HG03558 (cell line): ENCODE measurements around the gene PPP2R5C.
"Not testable (repeated sequence)": the region's sequence is repeated elsewhere in the genome, so short reads cannot be mapped to it uniquely, and the experiment has no call there.

Experiments used
- ATAC-seq: cut with Tn5 transposase; IDR thresholded peaks from one replicate; pipeline ENCODE4 v1.9.1; 2021; ENCODE audit warnings: moderate number of reproducible peaks; ENCODE audit not compliant: unreplicated experiment; ENCODE audit errors: extremely low read depth

PPP2R5C gene

DNA sequence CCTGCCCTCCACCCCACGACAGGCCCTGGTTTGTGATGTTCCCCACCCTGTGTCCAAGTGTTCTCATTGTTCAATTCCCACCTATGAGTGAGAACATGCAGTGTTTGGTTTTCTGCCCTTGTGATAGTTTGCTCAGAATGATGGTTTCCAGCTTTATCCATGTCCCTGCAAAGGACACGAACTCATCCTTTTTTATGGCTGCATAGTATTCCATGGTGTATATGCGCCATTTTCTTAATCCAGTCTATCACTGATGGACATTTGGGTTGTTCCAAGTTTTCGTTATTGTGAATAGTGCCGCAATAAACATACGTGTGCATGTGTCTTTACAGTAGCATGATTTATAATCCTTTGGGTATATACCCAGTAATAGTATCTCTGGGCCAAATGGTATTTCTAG, 17.1 kb upstream of the PPP2R5C start:
- ATAC-seq: not testable (repeated sequence)

DNA sequence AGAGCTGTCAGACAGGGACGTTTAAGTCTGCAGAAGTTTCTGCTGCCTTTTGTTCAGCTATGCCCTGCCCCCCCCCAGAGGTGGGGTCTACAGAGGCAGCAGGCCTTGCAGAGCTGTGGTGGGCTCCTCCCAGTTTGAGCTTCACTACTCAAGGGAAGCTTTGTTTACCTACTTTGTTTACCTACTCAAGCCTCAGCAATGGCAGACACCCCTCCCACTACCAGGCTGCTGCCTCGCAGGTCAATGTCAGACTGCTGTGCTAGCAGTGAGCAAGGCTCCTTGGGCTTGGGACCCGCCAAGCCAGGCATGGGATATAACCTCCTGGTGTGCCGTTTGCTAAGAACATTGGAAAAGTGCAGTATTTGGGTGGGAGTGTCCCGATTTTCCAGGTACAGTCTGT, 11.8 kb upstream of the PPP2R5C start:
- not testable (repeated sequence) for ATAC-seq

DNA sequence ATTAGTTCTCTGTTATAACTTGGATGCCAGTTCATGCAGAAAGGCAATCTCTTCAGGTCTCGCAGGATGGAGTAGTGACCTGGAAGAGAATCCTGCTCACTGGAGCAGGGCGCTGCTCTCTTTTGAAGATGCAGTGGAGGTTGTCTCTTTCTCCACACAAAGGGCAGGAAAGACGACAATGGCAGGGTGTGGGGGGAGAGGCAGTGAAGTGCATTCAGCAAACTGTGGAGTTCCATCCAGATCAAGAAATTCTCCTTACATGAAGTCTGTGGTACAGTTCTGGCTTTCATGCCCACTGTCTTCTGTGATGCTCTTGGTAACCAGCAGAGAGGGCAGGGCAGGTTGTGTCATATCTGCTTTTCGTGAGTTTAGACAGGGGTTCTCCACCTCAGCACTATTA, 6.6 kb upstream of the PPP2R5C start:
- no peak for ATAC-seq

DNA sequence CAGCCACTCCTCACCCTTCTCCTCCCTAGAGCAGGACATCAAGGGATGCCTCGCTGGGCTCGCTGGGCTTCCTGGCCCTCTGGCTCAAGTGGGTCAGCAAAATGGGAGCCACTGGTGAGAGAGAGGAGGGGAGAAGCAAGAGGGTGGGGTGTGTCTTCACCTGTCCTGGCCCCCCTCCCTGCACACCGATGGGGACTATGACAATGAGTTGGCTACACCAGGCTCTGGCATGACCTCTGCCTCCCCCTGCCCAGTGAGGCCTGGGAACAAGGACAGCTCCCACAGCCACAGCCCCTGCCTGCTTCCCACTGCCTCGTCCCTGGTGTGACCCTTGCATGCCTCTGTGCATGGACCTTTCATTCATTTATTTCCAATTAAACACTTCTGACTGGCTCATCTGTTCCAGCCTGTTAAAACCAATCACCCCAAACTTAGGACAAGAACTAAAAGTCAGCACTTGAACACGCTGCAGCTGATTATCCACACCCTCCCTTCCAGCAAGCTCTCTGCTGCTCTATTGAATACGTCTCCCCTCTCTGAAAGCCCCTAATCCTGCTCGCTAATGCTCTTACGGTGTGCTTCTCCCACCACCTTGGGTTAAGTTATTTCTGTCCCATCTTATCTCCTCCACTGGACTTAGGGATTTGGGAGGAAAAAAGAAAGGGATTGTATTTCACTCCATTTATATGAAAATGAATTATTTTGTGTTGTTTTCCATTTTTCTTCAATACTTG, 5.8 kb upstream of the PPP2R5C start:
- ATAC-seq: no peak

DNA sequence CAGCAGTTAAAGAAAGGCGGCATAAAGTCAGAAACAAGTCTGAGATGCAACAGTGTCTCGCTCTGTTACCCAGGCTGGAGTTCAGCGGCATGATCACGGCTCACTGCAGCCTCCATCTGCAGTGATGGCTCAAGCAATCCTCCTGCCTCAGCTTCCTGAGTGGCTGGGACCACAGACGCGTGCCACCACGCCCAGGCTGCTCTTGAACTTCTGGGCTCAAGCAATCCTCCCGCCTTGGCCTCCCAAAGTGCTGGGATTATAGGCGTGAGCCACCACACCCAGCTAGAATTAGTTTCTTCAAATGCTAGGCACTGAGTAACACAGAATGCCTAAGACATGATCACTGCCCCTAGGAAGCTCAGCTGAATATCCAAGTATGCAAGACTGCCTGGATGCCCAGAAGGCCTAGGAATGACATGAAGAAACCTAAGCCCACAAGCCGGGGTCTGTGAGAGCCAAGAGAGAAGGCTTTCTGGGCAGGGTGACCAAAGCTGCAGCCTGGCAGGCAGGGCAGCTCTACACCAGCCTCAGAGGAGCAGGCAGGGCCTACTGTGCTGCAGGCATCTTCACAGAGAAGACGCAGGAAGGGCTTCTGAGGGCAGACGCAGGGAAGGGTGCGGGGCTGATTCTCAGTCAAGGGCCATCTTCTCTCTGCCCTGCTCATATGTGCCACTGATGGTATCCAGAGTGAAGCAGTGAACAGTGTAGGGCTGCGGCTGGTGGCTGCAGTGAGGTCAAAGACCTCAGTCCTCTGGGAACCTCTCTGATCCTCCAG, 4.3 kb upstream of the PPP2R5C start:
- ATAC-seq: no peak

DNA sequence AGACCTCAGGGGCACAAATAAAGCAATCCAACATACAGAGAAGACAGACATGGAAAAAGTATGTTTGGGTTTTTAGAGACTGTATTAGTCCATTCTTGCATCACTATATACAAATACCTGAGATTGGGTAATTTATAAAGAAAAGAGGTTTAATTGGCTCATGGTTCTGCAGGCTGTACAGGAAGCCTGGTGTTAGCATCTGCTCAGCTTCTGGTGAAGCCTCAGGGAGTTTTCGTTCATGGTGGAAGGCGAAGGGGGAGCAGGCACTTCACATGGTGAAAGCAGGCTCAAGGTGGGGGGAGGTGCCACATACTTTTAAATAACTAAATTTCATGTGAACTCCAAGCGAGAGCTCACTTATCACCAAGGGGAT, 3.7 kb upstream of the PPP2R5C start:
- no peak for ATAC-seq

DNA sequence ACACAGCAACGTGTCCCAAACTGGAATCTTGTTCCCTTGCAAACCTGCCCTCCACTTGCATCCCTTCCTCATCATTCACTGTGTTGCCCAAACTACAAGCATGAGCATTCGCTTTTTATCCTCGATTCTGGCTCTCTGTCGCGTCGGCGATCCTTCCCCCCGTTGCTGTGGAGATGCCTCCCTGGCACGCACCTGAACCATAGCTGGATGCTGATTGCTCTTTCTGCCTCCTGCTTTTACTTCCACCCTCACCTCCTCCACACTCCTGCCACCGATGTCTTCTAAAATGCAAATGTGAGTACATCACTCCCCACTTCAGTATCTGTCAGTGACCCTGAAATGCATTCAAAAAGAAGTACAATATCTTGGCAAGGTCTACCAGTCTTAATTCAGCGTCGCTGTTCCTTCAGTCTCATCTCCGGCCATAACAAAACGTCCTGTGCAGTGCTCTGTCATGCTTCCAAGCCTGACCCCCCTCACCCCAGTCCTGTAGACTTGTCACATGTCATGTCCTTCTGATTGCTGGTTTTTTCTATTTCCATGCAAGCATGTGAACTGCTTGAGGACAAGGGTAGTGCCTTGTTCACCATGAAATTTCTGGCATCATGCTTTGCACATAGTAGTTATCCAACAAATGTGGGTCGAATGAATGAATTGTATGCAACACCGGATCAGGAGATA, 2.5 kb upstream of the PPP2R5C start:
- no peak for ATAC-seq

DNA sequence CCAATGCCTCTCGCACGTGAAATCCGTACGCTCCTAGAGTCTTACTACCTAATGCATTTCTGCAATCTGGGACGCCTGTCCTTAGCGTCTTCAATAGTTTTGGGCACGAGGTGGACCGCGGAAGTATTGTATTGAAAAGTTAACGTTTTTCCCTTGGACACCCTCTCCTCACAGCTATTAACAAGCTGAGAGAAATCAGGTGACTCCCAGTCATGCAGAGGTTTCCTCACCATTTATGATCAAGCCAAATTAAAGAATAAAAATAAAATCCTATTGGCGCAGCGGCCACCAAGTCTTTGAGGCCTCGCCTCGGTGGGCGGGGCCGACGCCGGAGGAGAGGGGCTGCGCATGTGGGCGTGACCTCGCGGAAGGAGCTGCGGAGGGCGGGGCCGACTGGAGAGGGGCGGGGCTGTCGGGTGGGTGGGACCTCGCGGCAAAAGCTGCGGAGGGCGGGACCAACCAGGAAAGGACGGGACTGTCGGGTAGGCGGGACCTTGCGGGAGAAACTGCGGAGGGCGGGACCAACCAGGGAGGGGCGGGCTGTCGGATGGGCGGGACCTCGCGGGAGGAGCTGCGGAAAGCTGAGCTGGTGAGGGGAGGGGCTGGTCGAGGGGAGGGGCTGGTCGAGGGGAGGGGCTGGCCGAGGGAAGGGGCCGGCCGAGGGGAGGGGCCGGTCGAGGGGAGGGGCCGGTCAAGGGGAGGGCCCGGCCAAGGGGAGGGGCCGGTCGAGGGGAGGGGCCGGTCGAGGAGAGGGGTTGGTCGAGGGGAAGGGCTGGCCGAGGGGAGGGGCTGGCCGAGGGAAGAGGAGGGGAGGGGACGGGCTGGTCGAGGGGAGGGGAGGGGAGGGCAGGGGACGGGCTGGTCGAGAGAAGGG, 1.1 kb upstream of the PPP2R5C start:
- ATAC-seq: no peak

DNA sequence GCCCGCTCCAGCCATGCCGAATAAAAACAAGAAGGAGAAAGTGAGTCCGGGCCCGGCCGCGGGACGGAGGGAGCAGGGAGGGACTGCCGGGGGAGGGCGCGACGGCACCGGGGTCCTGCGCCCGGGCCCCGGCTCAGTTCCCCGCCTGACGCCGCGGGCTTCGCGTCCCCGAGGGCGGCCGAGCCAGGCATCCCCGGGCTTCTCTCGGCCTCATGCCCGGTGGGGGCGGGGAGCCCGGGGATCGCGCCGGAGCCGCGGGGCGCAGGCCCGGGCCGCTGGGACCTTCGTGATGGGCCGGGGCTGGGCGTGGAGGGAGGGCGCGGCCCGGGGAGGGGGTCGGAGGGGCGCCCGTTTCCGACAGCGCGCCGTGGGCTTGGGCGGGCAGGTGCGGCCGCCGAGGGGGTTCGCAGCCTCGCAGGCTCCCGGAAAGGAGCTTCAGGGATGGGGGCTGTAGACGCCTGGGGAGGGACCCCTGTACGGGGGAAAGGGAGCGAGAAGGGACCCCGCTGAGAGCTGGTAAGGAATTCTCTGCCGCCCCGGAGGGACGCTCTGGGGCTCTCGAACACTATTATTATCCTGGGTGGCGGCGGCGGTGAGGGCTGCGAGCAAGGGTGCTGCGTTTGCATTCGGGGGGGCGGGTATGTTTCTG, 496 bp downstream of the PPP2R5C start:
- ATAC-seq: peak; percentile 13

DNA sequence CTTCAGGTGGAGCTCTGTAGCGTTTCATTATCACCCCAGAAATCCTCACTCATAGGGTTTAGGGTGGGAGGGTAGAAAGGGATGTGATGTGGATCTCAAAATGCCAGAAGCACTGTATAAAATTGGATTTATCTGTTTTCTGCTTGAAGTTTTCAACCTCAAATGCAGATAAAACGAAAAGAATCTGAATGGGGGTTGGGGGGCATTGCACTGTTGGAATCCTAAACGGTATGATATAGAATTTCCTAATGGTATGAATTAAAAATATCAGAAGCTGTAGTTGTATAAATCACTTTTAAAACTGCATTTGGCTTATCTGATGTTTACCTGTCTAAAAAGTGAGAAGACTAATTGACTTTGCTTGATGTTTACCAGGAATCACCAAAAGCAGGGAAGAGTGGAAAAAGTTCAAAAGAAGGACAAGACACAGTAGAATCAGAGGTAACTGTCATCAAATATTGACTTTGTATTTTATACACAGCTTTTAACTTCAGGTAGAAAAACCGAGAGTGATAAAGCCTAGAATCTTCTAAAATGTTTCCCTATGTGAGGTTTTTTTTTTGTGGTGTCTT, 1.1 kb downstream of the PPP2R5C start:
- no peak for ATAC-seq

DNA sequence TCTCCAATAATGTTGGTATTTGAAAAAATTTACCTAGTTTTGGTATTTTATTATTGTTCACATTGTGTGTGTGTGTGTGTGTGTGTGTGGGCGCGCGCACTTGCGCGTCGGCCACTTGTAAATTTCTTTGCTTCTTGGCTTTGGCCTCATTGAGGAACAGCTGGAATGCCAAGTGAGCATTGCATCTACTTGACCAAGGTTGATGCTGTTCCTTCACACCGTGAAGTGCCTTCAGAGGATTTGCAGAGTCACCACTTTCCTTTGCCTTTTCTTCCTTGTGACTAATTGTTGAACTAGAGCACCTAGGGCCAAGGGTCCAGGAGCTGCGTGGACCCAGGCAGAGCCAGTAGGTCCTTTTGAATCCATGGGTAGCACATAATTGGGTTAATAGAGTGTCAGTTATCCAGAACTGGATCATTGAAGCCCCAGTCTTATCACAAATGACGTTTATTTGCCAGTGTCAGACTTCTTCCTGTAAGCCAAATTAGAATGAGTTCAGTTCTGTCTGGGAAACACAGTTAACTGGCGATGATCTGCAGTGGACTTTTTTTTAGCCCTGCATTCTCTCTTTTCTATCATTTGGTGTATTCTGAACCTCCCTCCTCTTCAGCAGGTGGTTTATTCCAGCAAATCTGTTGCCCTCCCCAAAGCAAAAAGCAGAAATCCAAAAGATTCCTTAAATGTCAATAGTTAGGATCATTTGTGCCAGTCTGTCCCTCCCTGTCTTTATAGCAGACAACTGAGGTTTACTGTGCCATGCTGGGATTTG, 2.6 kb downstream of the PPP2R5C start:
- no peak for ATAC-seq

DNA sequence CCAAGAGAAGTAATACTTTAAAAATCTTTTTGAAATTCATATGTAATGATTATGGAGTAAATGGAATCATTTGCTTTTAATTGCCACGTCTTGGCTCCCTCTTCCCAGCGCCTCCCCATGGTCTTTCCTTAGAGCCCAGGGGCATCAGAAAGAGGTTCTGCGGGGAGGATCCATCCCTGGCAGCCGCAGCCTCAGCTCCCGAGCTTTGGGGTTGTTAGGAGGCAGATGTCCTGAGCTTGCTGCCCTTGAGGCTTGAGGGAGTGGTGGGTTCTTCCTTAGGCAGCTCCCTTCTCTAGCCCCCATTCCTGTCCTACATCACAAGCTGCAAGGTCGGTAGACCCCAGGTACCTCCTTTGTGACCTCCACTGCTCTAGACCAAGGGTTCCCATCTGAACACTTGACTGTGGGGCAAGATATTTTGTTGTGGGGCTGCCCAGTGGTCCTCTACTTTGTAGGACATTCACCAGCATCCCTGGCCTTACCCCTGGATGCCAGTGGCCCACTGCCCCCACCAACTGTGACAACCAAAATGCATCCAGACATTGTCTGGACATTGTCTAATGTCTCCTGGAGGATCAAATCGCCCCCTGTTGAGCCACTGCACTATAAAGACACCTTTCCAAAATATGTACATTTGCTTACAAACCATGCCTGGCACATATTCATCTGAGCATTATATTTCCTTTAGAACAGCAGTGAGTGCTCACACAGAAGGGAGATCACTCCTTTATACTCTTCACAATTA, 6.3 kb downstream of the PPP2R5C start:
- ATAC-seq: no peak

DNA sequence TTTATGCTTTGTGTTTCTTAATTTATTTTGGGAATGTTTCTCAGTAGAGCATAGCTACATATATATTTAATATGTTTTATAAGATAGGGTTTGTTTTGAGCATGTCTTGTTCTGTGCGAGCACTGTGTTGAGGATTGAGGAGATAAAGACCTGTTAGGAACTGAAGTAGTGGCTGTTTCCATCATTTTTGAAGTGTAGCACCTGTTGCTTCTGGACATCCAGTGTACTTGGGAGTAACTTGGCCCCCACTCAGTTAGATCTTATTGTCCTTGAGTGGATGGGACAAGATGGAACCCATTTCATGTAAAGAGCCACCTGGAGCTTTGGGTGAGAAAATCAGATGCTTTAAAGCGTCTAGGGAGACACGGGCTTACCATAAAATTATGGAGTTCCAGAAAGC, 8.7 kb downstream of the PPP2R5C start:
- no peak for ATAC-seq

DNA sequence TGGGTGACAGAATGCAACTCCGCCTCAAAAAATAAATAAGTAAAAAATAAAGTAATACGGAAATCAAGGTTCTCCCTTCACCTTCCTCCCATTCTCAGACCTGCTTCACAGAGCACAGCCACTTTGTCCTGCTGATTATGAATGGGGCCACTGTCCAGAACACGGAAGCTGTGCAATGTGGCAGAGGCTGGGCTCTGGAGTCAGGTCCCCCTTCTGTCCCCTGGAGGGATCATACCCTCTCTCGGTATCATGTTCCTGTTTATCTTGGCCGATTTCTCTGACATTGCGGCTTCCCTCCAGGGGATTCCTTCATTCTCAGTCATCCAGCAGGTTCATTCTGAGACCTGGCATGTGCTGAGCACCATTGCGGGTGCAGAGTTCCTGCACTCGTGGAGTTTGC, 11.3 kb downstream of the PPP2R5C start:
- no peak for ATAC-seq

DNA sequence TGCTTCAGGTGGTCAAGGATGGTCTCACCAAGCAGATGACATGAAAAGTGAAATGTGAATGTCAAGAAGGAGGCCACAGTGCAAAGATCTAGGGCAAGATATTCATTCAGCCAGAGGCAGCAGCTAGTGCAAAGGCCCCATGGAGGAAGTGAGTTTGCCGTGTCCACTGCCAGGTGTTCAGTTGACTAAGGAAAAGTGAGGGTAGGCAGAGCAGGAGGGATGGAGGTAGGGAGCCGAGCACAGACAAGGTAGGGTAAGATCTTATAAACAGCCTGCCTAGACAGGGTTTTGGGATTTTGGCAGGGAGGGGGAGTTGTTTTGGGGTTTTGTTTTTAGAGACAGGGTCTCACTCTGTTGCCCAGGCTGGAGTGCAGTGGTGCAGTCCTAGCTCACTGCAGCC, 11.9 kb downstream of the PPP2R5C start:
- ATAC-seq: no peak

DNA sequence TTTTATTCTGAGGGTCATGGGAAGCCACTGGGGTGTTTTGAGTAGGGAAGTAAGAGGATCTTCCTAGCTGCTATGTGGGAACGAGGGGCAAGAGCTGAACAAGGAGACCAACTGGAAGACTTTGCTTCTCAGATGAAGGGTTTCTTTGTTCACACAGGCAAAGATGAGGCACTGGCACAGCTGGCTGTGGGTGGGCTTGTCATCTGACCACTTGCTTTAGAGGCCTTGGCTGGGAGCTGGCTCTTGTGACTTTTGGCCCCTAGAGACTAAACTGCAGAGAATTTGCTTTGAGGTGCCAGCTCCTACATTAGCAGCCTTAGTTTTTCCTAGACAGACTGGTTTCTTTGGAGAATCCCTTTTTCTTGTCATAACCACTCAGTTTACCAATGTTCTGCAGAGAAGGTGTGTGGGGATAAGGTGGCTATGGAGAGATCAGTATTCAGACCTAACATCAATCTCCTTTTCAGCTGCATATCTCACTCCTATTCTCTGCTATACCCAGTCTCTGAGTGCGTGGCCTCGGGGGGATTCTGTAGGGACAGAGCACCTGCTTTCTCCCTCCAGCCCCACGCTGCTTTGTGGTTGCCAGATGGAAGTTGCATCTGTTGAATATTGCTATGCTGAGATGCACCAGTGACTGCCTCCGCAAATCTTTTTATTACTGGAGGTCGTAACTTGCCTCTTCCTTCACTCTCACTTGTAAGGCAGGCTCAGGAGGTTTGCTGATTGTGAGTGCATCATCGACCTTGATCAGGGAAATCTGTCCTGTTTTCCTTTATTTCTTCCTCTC, 12.7 kb downstream of the PPP2R5C start:
- no peak for ATAC-seq

DNA sequence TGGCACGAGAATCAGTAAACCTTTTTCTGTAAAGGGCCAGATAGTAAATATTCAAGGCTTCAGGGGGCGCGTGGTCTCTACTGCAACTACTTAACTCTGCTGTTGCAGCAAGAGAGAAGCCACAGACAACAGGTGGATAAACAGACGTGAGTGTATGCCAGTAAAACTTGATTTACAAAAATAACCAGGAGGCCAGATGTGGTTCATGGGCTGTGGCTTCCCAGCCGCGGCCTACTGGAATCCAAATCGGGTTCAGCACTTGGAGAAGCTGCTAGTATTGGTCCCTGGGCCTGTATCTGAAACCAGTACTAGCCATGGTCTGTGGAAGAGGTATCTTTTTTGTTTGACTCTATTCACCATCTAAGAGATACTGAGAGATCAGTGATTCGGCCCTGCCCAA, 13.3 kb downstream of the PPP2R5C start:
- ATAC-seq: no peak
